Endothelial cell of umbilical vein (primary cell): ENCODE data around the gene PNMA6F.

Experiments used
- CTCF ChIP-seq, 2 donors: IDR thresholded peaks; 1 replicate in 1 of 2; 2 replicates in 1 of 2; pipeline ENCODE4 v1.5.1; 2011; ENCODE audit warnings: low read length in 2 of 2, mild to moderate bottlenecking in 2 of 2, moderate library complexity in 2 of 2, control low read depth in 1 of 2, inconsistent platforms in 1 of 2, low read depth in 1 of 2; ENCODE audit not compliant: insufficient read depth in 1 of 2; ENCODE audit errors: extremely low read depth in 1 of 2
- EZH2 ChIP-seq: IDR thresholded peaks from 2 replicates; pipeline ENCODE4 v1.6.1; 2012; ENCODE audit warnings: borderline replicate concordance, low read depth, mild to moderate bottlenecking, moderate library complexity, low read length, inconsistent platforms; ENCODE audit not compliant: severe bottlenecking
- MAX ChIP-seq: IDR thresholded peaks from 2 replicates; pipeline ENCODE4 v1.6.1; 2011; ENCODE audit not compliant: insufficient read depth, insufficient read length
- POLR2AphosphoS5 ChIP-seq: IDR thresholded peaks from 2 replicates; pipeline ENCODE4 v1.6.1; 2012; ENCODE audit warnings: low read depth, mild to moderate bottlenecking, control low read depth, low read length, moderate library complexity; ENCODE audit not compliant: insufficient read depth

- no peak for TF ChIP-seq MAX
- TF ChIP-seq CTCF (IDR thresholded peaks at IDR 0.05; ENCODE audit: extremely low read depth in 1 of 2, insufficient read depth in 1 of 2, low read depth in 1 of 2, low read length in 2 of 2), result no peak
- TF ChIP-seq POLR2AphosphoS5, result no peak
- TF ChIP-seq EZH2, result no peak
These were observed 45.4 kb upstream of the PNMA6F start for GRCh38 chrX:153366878-153367538.
